GM23248 (cell line): ENCODE measurements around the gene EMC9.

Experiments
- EZH2 ChIP-seq: fragments of 200-600 bp; sonication (generic); IDR thresholded peaks from 2 replicates; pipeline ENCODE4 v1.6.1; 2018; ENCODE audit warnings: antibody characterized with exemption, mild to moderate bottlenecking; ENCODE audit not compliant: insufficient read depth, poor library complexity, severe bottlenecking
- EZH2phosphoT487 ChIP-seq: fragments of 200-600 bp; sonication (generic); IDR thresholded peaks from 2 replicates; pipeline ENCODE4 v1.6.1; 2018; ENCODE audit warnings: antibody characterized with exemption, moderate library complexity, mild to moderate bottlenecking, low read depth; ENCODE audit not compliant: insufficient read depth

GRCh38 chr14:24179961-24180796 lies 38.8 kb upstream of the EMC9 start:
- TF ChIP-seq EZH2phosphoT487: no peak
- TF ChIP-seq EZH2: no peak
